Activated naive CD8-positive, alpha-beta T cell treated with anti-CD3 and anti-CD28 coated beads, Interleukin-2, amount 50 U/mL, for 24 hours (primary cell): ENCODE measurements around the gene EIF2D.
"Not testable (repeated sequence)": the region's sequence is repeated elsewhere in the genome, so short reads cannot be mapped to it uniquely, and the experiment has no call there.

Source experiments
- ATAC-seq: fragments of 150-1000 bp; cut with Tn5 transposase; one replicate; pipeline ENCODE4 v1.10.0; 2021
- DNase-seq: peaks from one replicate; pipeline ENCODE4 v3.0.0; 2021
- H3K27ac Mint-ChIP-seq: one replicate; pipeline ENCODE4 v1.8.0; 2021; ENCODE audit warnings: mild to moderate bottlenecking, mixed read lengths
- H3K27me3 Mint-ChIP-seq: one replicate; pipeline ENCODE4 v1.8.0; 2021; ENCODE audit warnings: mixed read lengths
- H3K36me3 Mint-ChIP-seq: one replicate; pipeline ENCODE4 v1.8.0; 2021; ENCODE audit warnings: low read depth, mixed read lengths
- H3K4me1 Mint-ChIP-seq: one replicate; pipeline ENCODE4 v1.8.0; 2021; ENCODE audit warnings: mixed read lengths
- H3K4me3 Mint-ChIP-seq: one replicate; pipeline ENCODE4 v1.8.0; 2021; ENCODE audit warnings: mild to moderate bottlenecking, moderate library complexity, mixed read lengths
- H3K9me3 Mint-ChIP-seq: one replicate; pipeline ENCODE4 v1.8.0; 2021; ENCODE audit warnings: mixed read lengths

EIF2D gene

DNA sequence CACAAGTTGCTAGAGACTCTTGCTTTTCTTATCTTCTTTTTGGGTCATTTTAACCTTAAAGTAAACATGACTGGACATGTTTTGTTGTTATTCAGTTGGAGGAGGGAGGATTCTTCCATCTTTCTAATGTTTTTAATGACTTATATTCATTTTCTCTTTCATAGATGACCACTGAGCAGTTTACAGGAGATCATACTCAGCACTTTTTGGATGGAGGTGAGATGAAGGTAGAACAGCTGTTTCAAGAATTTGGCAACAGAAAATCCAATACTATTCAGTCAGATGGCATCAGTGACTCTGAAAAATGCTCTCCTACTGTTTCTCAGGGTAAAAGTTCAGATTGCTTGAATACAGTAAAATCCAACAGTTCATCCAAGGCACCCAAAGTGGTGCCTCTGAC lies 35.0 kb upstream of the EIF2D start:
- ATAC-seq (no peak), DNase-seq (no peak)
- peaks cover 1% of the 10 kb centered on the region for H3K27me3 Mint-ChIP-seq
- H3K4me3 Mint-ChIP-seq: no peak overlapping the region
- no peak overlapping the region for H3K27ac Mint-ChIP-seq
- peaks cover 9% of the 10 kb centered on the region for H3K36me3 Mint-ChIP-seq
- no peaks in the 10 kb centered on the region for H3K4me1 Mint-ChIP-seq
- no peaks in the 10 kb centered on the region for H3K9me3 Mint-ChIP-seq

DNA sequence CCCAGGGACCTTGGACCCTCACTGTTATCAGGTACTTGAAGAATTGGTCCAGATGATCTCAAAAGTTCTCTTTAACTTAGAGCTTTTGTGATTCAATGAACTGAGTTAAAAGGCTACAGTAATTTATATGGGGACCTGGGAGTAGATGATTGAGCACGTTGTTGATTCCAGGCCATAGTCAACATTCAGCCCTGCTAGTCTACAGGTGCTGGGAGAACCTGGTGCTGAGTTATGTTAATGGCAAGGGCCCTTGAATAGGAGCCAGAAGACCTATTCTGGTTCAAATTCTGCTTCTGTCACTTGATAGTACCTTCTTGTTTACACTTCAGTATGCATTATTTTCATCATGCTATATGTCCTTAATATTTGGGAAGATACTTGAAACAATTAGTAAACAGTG lies 34.2 kb upstream of the EIF2D start:
- ATAC-seq (no peak), DNase-seq (no peak)
- Mint-ChIP-seq H3K4me1 (no peaks in the 10 kb centered on the region), H3K27me3 (peaks cover 4% of the 10 kb centered on the region), H3K4me3 (no peak overlapping the region), H3K27ac (no peak overlapping the region), H3K9me3 (no peaks in the 10 kb centered on the region), H3K36me3 (peaks cover 7% of the 10 kb centered on the region)

- H3K36me3 Mint-ChIP-seq: peaks cover 15% of the 10 kb centered on the region
- H3K27ac Mint-ChIP-seq: no peak overlapping the region
- no peak overlapping the region for H3K4me3 Mint-ChIP-seq
Measured at GRCh38 chr1:206643118-206643698, 30.9 kb upstream of the EIF2D start.

GRCh38 chr1:206642074-206642473 lies 29.8 kb upstream of the EIF2D start:
- not testable (repeated sequence) for H3K4me1 Mint-ChIP-seq, H3K9me3 Mint-ChIP-seq, H3K4me3 Mint-ChIP-seq, ATAC-seq, H3K27me3 Mint-ChIP-seq, H3K36me3 Mint-ChIP-seq, H3K27ac Mint-ChIP-seq, DNase-seq

More at GRCh38 chr1:206643118-206643698, 30.9 kb upstream of the EIF2D start:
- no peaks in the 10 kb centered on the region for H3K9me3 Mint-ChIP-seq
- H3K4me1 Mint-ChIP-seq: no peaks in the 10 kb centered on the region
- ATAC-seq: no peak
- H3K27me3 Mint-ChIP-seq: peaks cover 4% of the 10 kb centered on the region
- no peak for DNase-seq

DNA sequence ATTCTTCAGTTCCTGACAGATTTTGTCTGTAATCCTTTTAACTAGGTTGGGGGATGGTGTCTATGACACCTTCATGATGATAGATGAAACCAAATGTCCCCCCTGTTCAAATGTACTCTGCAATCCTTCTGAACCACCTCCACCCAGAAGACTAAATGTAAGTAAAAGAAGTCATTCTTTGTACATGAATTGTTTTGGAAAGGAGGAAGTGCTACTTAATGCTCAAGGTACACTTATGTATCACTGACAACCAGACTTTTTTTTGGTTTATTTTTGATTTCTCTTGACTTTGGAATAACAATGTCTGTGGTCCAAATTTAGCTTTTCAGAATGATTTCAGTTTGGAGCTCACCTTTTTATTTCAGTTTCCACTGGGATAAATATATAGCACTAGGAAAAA lies 25.3 kb upstream of the EIF2D start:
- H3K27ac Mint-ChIP-seq: no peak overlapping the region
- peaks cover 17% of the 10 kb centered on the region for H3K27me3 Mint-ChIP-seq
- no peak overlapping the region for H3K4me3 Mint-ChIP-seq
- peaks cover 8% of the 10 kb centered on the region for H3K36me3 Mint-ChIP-seq
- no peaks in the 10 kb centered on the region for H3K9me3 Mint-ChIP-seq
- peaks cover 31% of the 10 kb centered on the region for H3K4me1 Mint-ChIP-seq
- no peak for ATAC-seq
- DNase-seq: no peak

DNA sequence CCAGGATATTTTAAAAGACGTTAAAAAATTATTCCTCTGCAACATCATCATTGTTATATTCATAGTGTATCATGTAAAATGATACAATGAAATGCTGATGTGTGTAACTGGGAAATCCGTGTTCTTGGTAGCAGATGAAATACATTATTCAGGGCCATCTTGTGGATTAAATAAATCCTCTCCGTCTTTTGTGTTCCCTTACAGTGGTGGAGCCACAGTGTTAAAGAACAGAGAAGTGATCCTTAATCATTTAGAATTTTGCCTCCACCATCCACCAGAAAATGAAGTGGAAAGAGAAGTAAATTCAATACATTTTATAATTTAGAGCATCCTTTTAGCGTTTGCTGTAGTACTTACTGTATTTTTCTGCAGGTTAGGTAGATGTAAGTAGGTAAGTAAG lies 24.4 kb upstream of the EIF2D start:
- Mint-ChIP-seq H3K27me3 (peaks cover 18% of the 10 kb centered on the region), H3K36me3 (peaks cover 8% of the 10 kb centered on the region), H3K9me3 (no peaks in the 10 kb centered on the region), H3K4me1 (peaks cover 31% of the 10 kb centered on the region), H3K4me3 (peak overlapping the region; percentile 15), H3K27ac (no peak overlapping the region)
- DNase-seq (no peak), ATAC-seq (no peak)

DNA sequence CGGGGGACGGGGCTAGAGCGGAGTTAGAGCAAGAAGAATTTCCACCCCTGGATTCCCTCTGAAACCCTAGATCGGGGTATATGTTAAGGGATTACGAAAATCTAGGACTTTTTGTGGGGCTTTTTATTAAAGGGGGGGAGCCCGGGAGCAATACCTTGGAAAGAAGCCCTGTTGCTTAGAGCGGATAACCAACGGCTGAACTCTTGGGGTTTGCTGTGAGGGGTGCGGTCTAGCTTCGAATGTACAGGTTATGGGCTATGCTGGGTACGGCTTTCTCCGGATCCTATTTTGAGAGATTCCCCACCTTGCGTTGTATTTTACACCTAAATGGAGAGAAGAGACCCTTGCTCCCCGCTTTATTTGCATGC lies 23.7 kb upstream of the EIF2D start:
- Mint-ChIP-seq H3K9me3 (no peaks in the 10 kb centered on the region), H3K27ac (no peak overlapping the region), H3K27me3 (peaks cover 18% of the 10 kb centered on the region), H3K4me1 (peaks cover 31% of the 10 kb centered on the region), H3K4me3 (peak overlapping the region; percentile 78), H3K36me3 (peaks cover 8% of the 10 kb centered on the region)
- no peak for DNase-seq
- ATAC-seq: no peak

DNA sequence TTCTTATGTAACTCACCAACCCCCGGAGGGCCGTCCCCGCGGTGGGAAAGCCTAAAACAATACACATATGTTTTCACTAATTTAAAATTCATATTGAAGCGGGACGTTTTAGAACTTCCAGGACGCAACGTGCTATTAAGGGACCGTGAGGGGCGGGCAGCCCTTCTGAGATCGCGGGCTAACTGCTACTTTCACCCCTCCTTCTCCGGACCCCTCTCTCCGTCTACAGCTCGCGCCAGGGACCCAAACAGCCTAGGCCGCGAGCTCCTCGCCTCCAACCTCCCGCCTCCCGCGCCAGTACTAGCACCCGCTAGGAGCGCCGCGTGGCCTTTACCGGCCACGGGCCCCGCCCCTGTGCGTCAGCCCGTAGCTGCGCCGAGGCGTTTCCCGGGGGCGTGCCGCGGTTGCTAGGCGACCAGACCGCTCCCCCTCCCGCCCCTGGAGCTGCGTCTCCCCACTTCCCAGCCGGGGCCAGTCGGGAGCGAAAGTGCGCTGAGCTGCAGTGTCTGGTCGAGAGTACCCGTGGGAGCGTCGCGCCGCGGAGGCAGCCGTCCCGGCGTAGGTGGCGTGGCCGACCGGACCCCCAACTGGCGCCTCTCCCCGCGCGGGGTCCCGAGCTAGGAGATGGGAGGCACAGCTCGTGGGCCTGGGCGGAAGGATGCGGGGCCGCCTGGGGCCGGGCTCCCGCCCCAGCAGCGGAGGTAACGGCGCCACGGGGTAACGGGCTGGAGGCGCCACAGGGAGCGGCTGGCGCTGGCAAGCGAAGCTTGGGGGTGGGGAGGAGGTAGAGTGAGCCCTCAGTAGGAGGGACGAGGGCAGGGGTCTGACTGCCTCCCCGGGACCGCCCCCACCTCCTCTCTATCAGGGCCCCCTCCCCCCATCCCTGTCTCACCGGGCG lies 23.1 kb upstream of the EIF2D start, which contains the start of gene DYRK3:
Gene DYRK3, plus strand, starts transcription at position 457 of the 898 bp plus-strand sequence. Its CDS starts 168 bp downstream, at position 625.
- Mint-ChIP-seq H3K9me3 (no peaks in the 10 kb centered on the region), H3K4me1 (peaks cover 31% of the 10 kb centered on the region), H3K27me3 (peaks cover 18% of the 10 kb centered on the region), H3K27ac (peak within 1 kb of the TSS; percentile 91), H3K36me3 (peaks cover 8% of the 10 kb centered on the region), H3K4me3 (peak within 1 kb of the TSS; percentile 78)
- DNase-seq: peak; percentile 96
- peak; percentile 93 for ATAC-seq

- Mint-ChIP-seq H3K4me1 (peaks cover 31% of the 10 kb centered on the region), H3K27ac (peak overlapping the region; percentile 91), H3K4me3 (peak overlapping the region; percentile 78), H3K9me3 (no peaks in the 10 kb centered on the region), H3K27me3 (peaks cover 18% of the 10 kb centered on the region), H3K36me3 (peaks cover 5% of the 10 kb centered on the region)
- ATAC-seq: no peak
- peak; percentile 89 for DNase-seq
Measured at GRCh38 chr1:206634365-206635079, 22.3 kb upstream of the EIF2D start.

DNA sequence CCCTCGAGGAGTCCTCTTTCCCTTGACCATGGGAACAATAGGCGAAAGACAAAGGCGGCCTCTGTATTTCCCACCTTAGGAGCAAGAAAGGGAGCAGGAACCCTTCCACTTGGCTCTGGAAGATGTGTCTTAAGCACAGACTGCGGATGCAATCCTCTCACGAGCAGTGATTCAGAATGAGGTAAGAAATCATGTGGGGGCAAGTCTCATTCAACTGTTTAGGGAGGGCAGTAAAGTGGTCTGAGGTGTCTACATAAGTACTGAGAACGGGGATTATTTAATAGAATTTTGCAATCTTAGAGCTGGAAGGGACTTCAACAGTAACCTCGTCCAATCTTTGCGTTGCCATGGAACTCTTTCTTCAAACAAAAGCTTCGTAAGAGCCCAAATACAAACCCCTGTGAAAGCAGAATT lies 21.4 kb upstream of the EIF2D start:
- ATAC-seq (no peak), DNase-seq (no peak)
- Mint-ChIP-seq H3K27me3 (peaks cover 20% of the 10 kb centered on the region), H3K36me3 (peaks cover 3% of the 10 kb centered on the region), H3K9me3 (no peaks in the 10 kb centered on the region), H3K4me3 (no peak overlapping the region), H3K27ac (no peak overlapping the region), H3K4me1 (peaks cover 31% of the 10 kb centered on the region)

GRCh38 chr1:206631085-206631509 lies 18.8 kb upstream of the EIF2D start:
- Mint-ChIP-seq H3K27me3 (peaks cover 20% of the 10 kb centered on the region), H3K4me3 (no peak overlapping the region), H3K9me3 (no peaks in the 10 kb centered on the region), H3K36me3 (no peaks in the 10 kb centered on the region), H3K4me1 (peaks cover 17% of the 10 kb centered on the region), H3K27ac (no peak overlapping the region)
- peak; percentile 25 for DNase-seq
- no peak for ATAC-seq

DNA sequence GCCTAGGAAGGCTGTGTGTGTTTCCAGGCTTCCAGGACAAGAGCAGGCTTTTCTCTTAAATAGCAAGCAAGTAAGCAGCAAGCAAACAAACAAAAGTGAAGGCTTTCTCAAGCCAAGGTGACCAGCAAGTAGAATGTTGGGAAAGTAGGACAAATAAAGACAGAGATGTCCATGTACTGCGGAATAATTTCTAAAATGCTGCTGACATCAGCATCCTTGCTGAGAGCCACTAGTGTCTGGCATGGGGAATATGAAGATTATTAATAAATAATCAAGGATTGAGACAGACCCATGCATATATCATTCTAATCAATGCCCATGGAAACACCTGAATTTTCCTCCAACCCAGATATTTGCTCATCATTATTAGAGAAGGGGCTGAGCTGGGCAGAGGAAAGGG lies 16.7 kb upstream of the EIF2D start:
- H3K4me3 Mint-ChIP-seq: no peak overlapping the region
- no peaks in the 10 kb centered on the region for H3K4me1 Mint-ChIP-seq
- H3K9me3 Mint-ChIP-seq: no peaks in the 10 kb centered on the region
- ATAC-seq (no peak), DNase-seq (no peak)
- H3K27ac Mint-ChIP-seq: no peak overlapping the region
- peaks cover 19% of the 10 kb centered on the region for H3K27me3 Mint-ChIP-seq
- no peaks in the 10 kb centered on the region for H3K36me3 Mint-ChIP-seq

- H3K9me3 Mint-ChIP-seq, H3K27me3 Mint-ChIP-seq, H3K4me3 Mint-ChIP-seq, H3K4me1 Mint-ChIP-seq, DNase-seq, ATAC-seq, H3K27ac Mint-ChIP-seq, H3K36me3 Mint-ChIP-seq: not testable (repeated sequence)
Measured at GRCh38 chr1:206626396-206626795, 14.1 kb upstream of the EIF2D start.

DNA sequence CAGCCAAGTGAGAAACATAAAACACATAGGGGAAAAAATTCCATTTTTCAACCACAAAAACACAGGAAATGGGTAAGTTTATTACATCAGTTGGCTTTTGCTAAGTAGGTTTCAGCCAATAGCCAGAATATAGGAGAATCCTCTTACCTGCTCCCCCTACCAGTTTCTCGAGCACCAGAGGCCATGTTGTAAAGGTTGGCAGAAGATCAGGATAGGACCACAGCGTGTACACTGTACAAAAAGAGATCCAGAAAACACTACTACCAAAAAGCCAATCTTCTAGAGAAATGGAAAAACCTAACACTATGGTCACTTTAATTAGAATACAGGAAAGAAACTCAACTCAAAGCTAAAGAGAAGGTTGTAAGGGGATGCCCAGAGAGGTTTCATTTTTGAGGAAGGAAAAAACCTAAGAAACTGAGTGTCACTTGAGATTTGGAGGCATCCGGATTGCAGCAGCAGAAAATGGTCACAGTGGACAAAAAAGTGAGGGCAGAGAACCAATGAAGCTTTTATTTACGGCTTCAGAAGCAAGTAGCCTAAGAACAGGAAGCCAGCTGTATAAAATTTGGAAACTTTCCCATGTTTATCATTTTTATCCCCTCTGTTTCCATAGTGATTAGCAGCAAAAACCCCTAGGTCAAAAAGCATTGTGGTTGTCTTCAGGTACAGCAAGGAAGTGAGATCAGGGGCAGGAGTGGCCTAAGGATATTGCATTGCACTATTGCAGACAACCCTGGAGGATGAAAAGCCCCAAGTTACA lies 2.9 kb downstream of the EIF2D start:
- Mint-ChIP-seq H3K27ac (peak overlapping the region; percentile 93), H3K27me3 (no peaks in the 10 kb centered on the region), H3K36me3 (peaks cover 65% of the 10 kb centered on the region), H3K4me3 (peak overlapping the region; percentile 75), H3K9me3 (no peaks in the 10 kb centered on the region), H3K4me1 (peaks cover 57% of the 10 kb centered on the region)
- ATAC-seq: peak; percentile 70
- DNase-seq: peak; percentile 31
